Retinal pigment epithelial cell (primary cell): ENCODE data around the gene C11orf87.

Source experiments
- DNase-seq: peaks from one replicate; pipeline ENCODE4 v3.0.0-alpha.2; 2010; ENCODE audit warnings: low read depth
- H3K4me3 ChIP-seq: 2 replicates; pipeline ENCODE4 v1.5.1; 2011; ENCODE audit warnings: mild to moderate bottlenecking, low read length, control low read depth, moderate library complexity
- TF ChIP-seq, protein P1 (sequence below): conservative IDR thresholded peaks from 2 replicates; pipeline ENCODE4 v1.5.1; 2011; ENCODE audit warnings: low read depth, low read length, control low read depth, inconsistent platforms

Gene C11orf87

DNA sequence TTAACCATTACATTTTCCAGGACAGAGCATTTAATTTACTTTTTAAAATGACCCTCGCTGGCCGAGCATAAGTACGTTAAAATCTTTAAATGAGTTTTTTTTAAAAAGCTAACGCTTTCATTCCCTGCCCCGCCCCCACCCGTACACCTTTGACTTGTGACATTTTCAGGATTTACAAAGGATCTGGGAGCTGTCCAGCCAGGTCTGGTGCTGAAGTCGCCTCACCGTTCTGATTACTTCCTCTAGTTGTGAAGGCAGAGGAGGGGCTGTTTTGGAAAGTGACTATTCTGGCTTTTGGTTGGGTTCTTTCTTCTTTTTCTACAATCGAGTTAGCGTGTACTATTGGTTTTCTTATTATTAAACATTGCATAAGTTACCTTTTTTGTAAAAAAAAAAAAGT, 2.9 kb downstream of the C11orf87 start:
- no peak for DNase-seq
- TF ChIP-seq, protein P1, sequence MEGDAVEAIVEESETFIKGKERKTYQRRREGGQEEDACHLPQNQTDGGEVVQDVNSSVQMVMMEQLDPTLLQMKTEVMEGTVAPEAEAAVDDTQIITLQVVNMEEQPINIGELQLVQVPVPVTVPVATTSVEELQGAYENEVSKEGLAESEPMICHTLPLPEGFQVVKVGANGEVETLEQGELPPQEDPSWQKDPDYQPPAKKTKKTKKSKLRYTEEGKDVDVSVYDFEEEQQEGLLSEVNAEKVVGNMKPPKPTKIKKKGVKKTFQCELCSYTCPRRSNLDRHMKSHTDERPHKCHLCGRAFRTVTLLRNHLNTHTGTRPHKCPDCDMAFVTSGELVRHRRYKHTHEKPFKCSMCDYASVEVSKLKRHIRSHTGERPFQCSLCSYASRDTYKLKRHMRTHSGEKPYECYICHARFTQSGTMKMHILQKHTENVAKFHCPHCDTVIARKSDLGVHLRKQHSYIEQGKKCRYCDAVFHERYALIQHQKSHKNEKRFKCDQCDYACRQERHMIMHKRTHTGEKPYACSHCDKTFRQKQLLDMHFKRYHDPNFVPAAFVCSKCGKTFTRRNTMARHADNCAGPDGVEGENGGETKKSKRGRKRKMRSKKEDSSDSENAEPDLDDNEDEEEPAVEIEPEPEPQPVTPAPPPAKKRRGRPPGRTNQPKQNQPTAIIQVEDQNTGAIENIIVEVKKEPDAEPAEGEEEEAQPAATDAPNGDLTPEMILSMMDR, result no peak
- H3K4me3 ChIP-seq, result no peak overlapping the region

DNA sequence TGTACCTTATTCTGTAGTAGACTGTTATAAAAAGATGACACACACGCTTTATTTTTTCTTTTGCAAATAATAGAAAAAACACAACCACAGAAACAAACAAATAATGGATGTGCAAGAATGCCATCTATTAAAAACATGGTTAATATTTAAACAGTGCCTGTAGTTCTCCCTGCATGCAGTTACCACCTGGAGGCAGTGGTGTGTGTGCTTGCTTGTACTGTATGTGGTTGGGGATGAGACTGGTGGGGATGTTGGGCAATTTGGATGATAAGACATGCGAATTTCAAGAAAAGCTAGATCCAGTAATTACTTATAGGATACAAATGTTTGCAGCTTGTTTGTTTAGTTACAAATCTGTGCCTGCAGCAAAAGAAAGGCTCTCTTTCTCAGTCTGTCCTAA, 3.6 kb downstream of the C11orf87 start:
- TF ChIP-seq, protein P1, result peak; percentile 30

DNA sequence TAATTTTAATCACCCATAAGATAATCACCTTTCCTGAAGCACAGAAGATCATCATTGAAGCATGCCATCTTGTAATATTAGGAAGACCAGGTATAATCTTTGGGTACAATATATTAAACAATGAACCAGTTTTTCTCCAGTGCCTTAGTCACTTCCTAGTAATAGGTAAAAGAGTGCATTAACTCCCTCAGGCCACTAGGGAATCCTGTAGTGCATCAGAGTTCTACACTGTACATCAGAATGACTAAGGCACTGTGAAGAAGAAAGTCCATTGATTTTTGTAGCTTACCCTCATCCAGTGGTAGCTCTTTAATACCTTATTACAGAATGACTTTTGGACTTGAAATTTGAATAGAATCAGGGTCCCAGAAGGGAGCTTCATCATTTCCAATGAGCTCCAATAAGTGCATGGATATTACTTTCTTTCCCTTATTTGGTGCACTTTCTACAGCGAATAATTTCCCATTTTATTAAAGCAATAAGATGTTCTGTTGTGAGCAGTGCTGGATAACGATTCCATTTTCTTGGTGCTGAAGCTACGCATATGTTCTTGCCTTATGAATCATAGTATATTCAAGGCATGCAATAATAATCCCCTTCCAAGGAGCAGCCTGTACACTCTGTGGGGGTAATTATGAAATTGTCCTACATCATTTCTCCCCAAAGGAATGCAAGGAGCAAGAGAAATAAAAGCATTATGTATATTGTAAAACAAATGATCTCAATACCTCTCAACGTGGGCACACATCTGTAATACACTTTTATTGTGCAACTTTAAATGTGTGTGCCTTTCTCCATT, 4.7 kb downstream of the C11orf87 start:
- TF ChIP-seq, protein P1, result peak; percentile 56
- no peak overlapping the region for H3K4me3 ChIP-seq
- DNase-seq, result no peak

More for the DNA sequence above, 3.6 kb downstream of the C11orf87 start:
- H3K4me3 ChIP-seq, result no peak overlapping the region
- DNase-seq, result no peak

DNA sequence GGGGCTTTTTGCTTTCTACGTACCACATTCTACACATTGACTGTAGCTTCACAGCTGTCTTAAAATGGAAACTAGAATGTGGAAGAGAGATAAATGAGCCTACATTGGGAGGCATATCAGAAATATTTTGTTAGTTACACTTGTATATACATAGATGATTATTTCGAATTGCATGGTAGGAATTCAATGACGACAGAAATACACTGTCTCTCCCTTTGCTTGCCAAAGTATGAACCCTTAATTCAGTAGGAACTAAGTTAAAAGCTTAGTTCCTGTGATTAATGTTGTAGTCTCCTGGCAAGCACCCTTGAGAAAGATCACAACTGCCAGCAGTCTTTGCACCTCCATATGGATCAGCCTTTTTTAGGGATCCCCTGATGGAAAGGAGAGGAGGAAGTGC, 10.1 kb downstream of the C11orf87 start:
- no peak for DNase-seq
- no peak overlapping the region for H3K4me3 ChIP-seq
- TF ChIP-seq, protein P1, result no peak

DNA sequence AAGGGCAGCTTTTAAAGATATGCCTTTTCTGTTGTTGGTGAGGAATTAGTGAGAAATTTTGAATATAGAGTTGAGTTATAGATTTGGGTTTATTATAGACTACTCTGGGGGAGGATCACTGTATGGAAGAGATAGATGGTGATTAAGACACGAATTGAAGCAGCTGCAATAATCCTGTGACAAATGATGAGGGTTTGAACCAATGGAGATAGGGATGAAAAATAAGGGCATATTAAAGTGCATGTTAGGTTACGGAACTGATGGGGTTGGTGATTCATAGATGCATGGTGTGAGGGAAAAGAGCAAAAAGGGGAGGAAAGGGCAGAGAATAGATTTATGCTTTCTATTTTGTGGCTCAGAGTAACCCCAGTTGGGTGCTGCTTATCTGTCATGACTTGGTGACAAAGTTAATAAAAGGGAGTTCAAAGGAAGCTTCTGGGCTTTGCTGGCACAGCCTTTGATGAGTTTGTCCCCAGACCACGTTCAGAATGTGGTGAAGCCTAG, 11.8 kb downstream of the C11orf87 start:
- no peak for DNase-seq
- TF ChIP-seq, protein P1, result no peak
- no peak overlapping the region for H3K4me3 ChIP-seq

DNA sequence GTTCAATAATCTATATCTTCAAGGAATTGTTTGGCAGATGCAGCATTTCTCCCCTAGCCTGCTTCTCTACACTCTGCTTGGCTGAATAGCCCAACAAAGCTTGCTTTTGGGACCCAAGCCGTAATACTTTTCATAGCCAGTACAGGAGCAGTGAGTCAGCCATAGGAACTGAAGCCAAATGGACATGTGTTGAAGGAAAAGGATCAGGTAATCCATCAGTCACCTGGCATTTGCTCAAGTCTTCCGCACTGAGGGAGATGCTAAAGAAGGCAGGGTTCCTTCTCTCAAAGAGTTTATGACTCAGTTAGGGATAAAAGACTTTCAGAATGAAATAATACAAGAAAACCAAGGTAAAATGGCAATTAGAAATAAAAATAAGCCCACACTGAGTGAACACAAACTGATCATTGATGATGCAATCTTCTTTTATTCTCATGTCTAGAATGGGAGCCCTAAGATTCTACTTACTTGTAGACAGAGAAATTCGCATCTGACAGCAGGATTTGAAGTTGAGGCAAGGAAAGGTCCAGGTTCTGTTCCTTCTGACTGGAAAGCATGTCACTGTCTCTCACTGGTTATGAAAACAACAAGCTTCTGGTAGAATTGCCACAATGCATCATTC, 13.2 kb downstream of the C11orf87 start:
- H3K4me3 ChIP-seq, result no peak overlapping the region
- DNase-seq, result peak; percentile 19
- TF ChIP-seq, protein P1, result no peak

DNA sequence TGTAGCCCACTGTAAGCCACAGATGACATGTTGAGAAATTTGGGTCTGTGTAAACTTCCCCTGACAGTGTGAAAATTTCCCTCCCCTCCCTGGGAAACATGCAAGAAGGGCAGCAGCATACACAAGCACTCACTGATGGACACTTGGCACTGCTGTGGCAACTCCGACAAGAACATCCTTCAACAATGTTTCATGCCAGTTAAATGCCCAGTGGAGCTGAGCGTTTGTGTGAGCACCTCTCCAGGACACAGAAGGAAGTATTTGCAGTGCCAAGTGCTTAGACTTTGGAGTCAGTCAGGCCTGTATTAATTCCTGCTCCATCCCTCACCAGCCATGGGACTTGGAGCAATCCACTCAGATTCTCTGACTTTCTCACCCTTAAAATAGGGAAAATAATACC, 17.7 kb downstream of the C11orf87 start:
- no peak overlapping the region for H3K4me3 ChIP-seq
- no peak for DNase-seq

More for the DNA sequence above, 17.7 kb downstream of the C11orf87 start:
- TF ChIP-seq, protein P1, result no peak
